Caco-2 (cell line): ENCODE results near the gene CASTOR1. TPM values are rescaled to one million over a fixed set of nuclear protein-coding genes. Genes with fewer than 3 reads are reported as not detected.

Experiments
- BruUV-seq: library from RNA; stranded (reverse); fragments of 400-500 nt; replicated peaks from 2 replicates; lab custom pipeline; 2021; lab: Mats Ljungman, UMichigan
- CTCF ChIA-PET: fragments of 300-600 bp; sonication (Branson Sonifier 250); formaldehyde crosslinking; loops from one replicate; lab custom pipeline; 2022; ENCODE audit warnings: antibody characterized with exemption; lab: Charles Lee
- POLR2A ChIA-PET: fragments of 300-600 bp; sonication (Branson Sonifier 250); formaldehyde crosslinking; loops from one replicate; lab custom pipeline; 2022; ENCODE audit warnings: antibody characterized with exemption; lab: Charles Lee
- DNase-seq, 2 experiments: peaks; one replicate each; pipeline versions ENCODE4 v3.0.0 to v3.0.0-alpha.2; 2020 to 2022
- H3K27me3 ChIP-seq: replicated peaks from 2 replicates; pipeline ENCODE4 v1.6.0; 2011; ENCODE audit warnings: low read length; ENCODE audit not compliant: control insufficient read depth, insufficient read depth
- H3K36me3 ChIP-seq: 2 replicates; pipeline ENCODE4 v1.5.1; 2011; ENCODE audit warnings: low read length; ENCODE audit not compliant: control insufficient read depth, insufficient read depth
- H3K4me1 ChIP-seq: fragments of 250-450 bp; sonication (Bioruptor Pico); 2 replicates; pipeline ENCODE4 v1.5.1; 2020; ENCODE audit warnings: mild to moderate bottlenecking
- H3K4me3 ChIP-seq: 2 replicates; pipeline ENCODE4 v1.5.1; 2011; ENCODE audit warnings: low read depth, mild to moderate bottlenecking, control low read depth, low read length
- H3K9me3 ChIP-seq: fragments of 250-450 bp; sonication (Bioruptor Pico); 2 replicates; pipeline ENCODE4 v1.5.1; 2020; ENCODE audit warnings: mild to moderate bottlenecking, moderate library complexity
- H3K27ac Mint-ChIP-seq: one replicate; pipeline ENCODE4 v1.8.0; 2022; ENCODE audit warnings: mixed read lengths; ENCODE audit not compliant: unreplicated experiment
- H3K27me3 Mint-ChIP-seq: one replicate; pipeline ENCODE4 v1.8.0; 2022; ENCODE audit warnings: mixed read lengths; ENCODE audit not compliant: insufficient read depth, unreplicated experiment
- H3K36me3 Mint-ChIP-seq: one replicate; pipeline ENCODE4 v1.8.0; 2022; ENCODE audit warnings: mild to moderate bottlenecking, mixed read lengths; ENCODE audit not compliant: insufficient read depth, unreplicated experiment
- H3K4me1 Mint-ChIP-seq: one replicate; pipeline ENCODE4 v1.8.0; 2022; ENCODE audit warnings: low read depth, mixed read lengths; ENCODE audit not compliant: unreplicated experiment
- H3K4me3 Mint-ChIP-seq: one replicate; pipeline ENCODE4 v1.8.0; 2022; ENCODE audit warnings: mild to moderate bottlenecking, moderate library complexity, mixed read lengths; ENCODE audit not compliant: unreplicated experiment
- H3K9me3 Mint-ChIP-seq: one replicate; pipeline ENCODE4 v1.8.0; 2022; ENCODE audit warnings: mixed read lengths; ENCODE audit not compliant: unreplicated experiment
- intact Hi-C: fragments of 100-400 bp; cut with micrococcal nuclease; formaldehyde crosslinking; loops from one replicate; pipeline ENCODE4 v1.10.0; 2022; ENCODE audit not compliant: unreplicated experiment
- total RNA-seq: library from RNA; stranded (reverse); gene quantifications from 2 replicates; pipeline ENCODE4 v1.2.3, GENCODE V29; 2022
- TF ChIP-seq, protein P1 (sequence below), 2 experiments: fragments of 200-600 bp in 1 of 2; IDR thresholded peaks; 1 replicate in 1 of 2; 2 replicates in 1 of 2; pipeline versions ENCODE4 v1.5.1 to v1.8.0; 2011 to 2022; ENCODE audit warnings: antibody characterized with exemption in 1 of 2, control low read depth in 1 of 2, inconsistent platforms in 1 of 2, low read depth in 1 of 2, low read length in 1 of 2, mild to moderate bottlenecking in 1 of 2, moderate library complexity in 1 of 2; ENCODE audit not compliant: insufficient read depth in 1 of 2, severe bottlenecking in 1 of 2, unreplicated experiment in 1 of 2

CASTOR1 gene
- total RNA-seq, 1 experiment from 2014 or later, result 6.3 TPM

GRCh38 chr22:30243661-30244060 lies 45.6 kb downstream of the CASTOR1 start:
- H3K9me3 ChIP-seq, result no peaks in the 10 kb centered on the region
- Mint-ChIP-seq H3K36me3 (peaks cover 13% of the 10 kb centered on the region), H3K27me3 (no peaks in the 10 kb centered on the region), H3K9me3 (no peaks in the 10 kb centered on the region), H3K27ac (no peak overlapping the region), H3K4me1 (peaks cover 25% of the 10 kb centered on the region), H3K4me3 (no peak overlapping the region)
- no peaks in the 10 kb centered on the region for H3K27me3 ChIP-seq
- no TSS peak for BruUV-seq
- H3K4me3 ChIP-seq, result no peak overlapping the region
- CTCF ChIA-PET, result interaction anchor here (1.1 kb wide), 1 partner anchor 11 kb away, joined by 3 read pairs; no protein-coding TSS in a partner anchor
- POLR2A ChIA-PET, result no interaction called here
- TF ChIP-seq, protein P1, sequence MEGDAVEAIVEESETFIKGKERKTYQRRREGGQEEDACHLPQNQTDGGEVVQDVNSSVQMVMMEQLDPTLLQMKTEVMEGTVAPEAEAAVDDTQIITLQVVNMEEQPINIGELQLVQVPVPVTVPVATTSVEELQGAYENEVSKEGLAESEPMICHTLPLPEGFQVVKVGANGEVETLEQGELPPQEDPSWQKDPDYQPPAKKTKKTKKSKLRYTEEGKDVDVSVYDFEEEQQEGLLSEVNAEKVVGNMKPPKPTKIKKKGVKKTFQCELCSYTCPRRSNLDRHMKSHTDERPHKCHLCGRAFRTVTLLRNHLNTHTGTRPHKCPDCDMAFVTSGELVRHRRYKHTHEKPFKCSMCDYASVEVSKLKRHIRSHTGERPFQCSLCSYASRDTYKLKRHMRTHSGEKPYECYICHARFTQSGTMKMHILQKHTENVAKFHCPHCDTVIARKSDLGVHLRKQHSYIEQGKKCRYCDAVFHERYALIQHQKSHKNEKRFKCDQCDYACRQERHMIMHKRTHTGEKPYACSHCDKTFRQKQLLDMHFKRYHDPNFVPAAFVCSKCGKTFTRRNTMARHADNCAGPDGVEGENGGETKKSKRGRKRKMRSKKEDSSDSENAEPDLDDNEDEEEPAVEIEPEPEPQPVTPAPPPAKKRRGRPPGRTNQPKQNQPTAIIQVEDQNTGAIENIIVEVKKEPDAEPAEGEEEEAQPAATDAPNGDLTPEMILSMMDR (IDR thresholded peaks at IDR 0.05; ENCODE audit: insufficient read depth in 1 of 2, low read depth in 1 of 2, low read length in 1 of 2, severe bottlenecking in 1 of 2, unreplicated experiment in 1 of 2), result no peak
- DNase-seq, result no peak
- intact Hi-C loops, result no loop called here
- no peaks in the 10 kb centered on the region; the same call in 1 of the 2 replicates for H3K36me3 ChIP-seq
- H3K4me1 ChIP-seq, result peaks cover 34% of the 10 kb centered on the region

DNA sequence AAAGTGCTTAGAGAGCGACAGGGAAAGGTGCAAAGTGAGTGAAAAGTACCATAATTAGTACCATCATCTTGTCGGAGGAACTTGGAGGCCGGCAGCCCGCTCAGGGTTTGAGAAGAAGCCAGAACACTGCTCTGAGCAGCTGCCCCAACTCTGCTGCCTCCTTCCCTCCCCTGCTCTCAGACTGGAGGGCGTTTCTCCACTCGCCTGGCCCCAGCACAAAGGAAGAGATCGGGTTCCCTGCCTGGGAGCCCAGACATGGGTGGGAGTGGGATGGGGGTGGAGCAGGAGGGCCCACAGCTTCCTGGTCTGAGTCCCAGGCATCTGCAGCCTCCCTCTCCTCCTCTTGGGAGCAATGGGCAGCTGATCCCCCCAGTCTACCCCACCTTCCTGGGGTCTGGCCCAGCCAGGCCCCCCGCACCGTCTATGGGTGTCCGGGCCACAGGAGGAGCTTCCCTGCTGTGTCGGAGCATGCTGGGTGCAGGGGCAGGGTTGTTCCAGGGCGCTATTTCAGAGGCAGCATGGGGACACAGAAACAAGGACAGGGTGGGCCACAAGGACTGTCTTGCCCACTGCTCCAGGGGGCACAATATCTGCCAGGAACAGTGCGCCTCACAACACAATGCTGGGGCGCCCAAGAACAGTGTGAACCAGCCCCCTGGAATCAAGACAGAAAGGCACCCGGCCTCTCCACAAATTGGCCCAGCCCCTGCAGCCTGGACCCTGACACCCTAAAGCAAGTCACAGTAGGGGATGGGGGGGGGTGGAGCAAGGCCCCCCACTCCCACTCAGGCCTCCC lies 47.5 kb downstream of the CASTOR1 start:
- BruUV-seq, result no TSS peak
- Histone ChIP-seq H3K4me3 (no peak overlapping the region), H3K36me3 (no peaks in the 10 kb centered on the region; the same call in 1 of the 2 replicates), H3K9me3 (no peaks in the 10 kb centered on the region), H3K4me1 (peaks cover 34% of the 10 kb centered on the region), H3K27me3 (no peaks in the 10 kb centered on the region)
- CTCF ChIA-PET, result interaction anchor here (0.6 kb wide), 1 partner anchor 14 kb away, joined by 3 read pairs; no protein-coding TSS in a partner anchor
- Mint-ChIP-seq H3K4me1 (peaks cover 18% of the 10 kb centered on the region), H3K4me3 (no peak overlapping the region), H3K27me3 (no peaks in the 10 kb centered on the region), H3K36me3 (peaks cover 16% of the 10 kb centered on the region), H3K27ac (no peak overlapping the region), H3K9me3 (no peaks in the 10 kb centered on the region)
- intact Hi-C loops, result no loop called here
- TF ChIP-seq, protein P1 (IDR thresholded peaks at IDR 0.05; ENCODE audit: insufficient read depth in 1 of 2, low read depth in 1 of 2, low read length in 1 of 2, severe bottlenecking in 1 of 2, unreplicated experiment in 1 of 2), result no peak
- POLR2A ChIA-PET, result no interaction called here
- no peak for DNase-seq

DNA sequence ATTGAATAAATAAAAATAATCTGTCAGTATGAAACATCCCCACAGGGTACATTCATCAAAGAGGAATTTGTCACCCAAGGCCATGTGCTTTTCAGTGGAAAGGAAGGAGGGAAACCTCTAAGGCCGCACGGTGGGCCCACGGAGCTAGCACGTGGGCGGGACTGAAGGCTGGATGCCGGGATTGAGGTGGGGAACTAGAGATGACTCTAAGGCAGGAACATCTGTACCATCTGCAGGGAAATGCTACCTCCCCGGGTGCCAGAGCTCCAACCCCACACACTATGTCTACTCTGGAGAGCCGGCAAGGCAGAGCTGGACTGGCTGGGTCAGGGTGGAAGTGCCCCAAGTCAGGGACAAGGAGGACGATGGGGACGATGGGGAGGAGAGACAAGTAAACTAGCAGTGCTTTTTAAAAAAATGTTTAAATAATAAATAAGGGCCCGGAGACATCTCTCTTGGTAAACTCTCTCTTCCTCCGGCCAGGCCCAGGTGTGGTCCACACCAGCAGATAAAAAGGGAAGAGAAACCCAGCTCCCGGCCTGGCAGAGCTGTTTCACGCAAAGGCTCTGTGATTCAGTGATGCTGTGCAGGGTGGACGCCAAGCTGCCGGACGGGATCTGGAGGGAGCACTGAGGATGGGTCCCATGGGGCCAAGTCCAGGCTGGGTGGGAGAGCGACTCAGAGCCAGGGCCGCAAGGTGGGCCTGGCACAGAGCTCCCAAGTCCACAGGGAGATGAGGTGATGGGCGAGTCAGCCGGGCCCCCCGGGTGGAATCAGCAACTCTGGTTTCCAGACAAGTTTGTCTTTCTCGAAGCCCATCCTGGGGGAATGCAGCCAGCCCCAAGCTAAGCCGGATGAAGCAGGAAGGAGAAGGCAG lies 48.5 kb downstream of the CASTOR1 start:
- Mint-ChIP-seq H3K4me1 (peaks cover 22% of the 10 kb centered on the region), H3K27me3 (no peaks in the 10 kb centered on the region), H3K36me3 (peaks cover 16% of the 10 kb centered on the region), H3K4me3 (no peak overlapping the region), H3K9me3 (no peaks in the 10 kb centered on the region), H3K27ac (no peak overlapping the region)
- BruUV-seq, result no TSS peak
- intact Hi-C loops, result no loop called here
- H3K36me3 ChIP-seq, result no peaks in the 10 kb centered on the region; the same call in 1 of the 2 replicates
- no peak for DNase-seq
- TF ChIP-seq, protein P1 (IDR thresholded peaks at IDR 0.05; ENCODE audit: insufficient read depth in 1 of 2, low read depth in 1 of 2, low read length in 1 of 2, severe bottlenecking in 1 of 2, unreplicated experiment in 1 of 2), result no peak
- CTCF ChIA-PET, result no interaction called here
- peaks cover 44% of the 10 kb centered on the region for H3K4me1 ChIP-seq
- POLR2A ChIA-PET, result no interaction called here
- H3K9me3 ChIP-seq, result no peaks in the 10 kb centered on the region
- H3K4me3 ChIP-seq, result no peak overlapping the region
- no peaks in the 10 kb centered on the region for H3K27me3 ChIP-seq
